HepG2 (cell line): ENCODE results near the gene XPO5. TPM values are rescaled to one million over a fixed set of nuclear protein-coding genes. Genes with fewer than 3 reads are reported as not detected.

Experiments
- FOXK2 ChIP-seq: fragments of 450-650 bp; IDR thresholded peaks from 2 replicates; pipeline ENCODE4 v1.6.1; 2016
- MBNL3 ChIP-seq: fragments of 250-450 bp; sonication (Bioruptor Pico); conservative IDR thresholded peaks from 2 replicates; pipeline ENCODE4 v1.8.0; 2022; ENCODE audit warnings: mild to moderate bottlenecking, inconsistent platforms
- MIER2 ChIP-seq: IDR thresholded peaks from 2 replicates; pipeline ENCODE4 v1.6.1; 2016; ENCODE audit warnings: missing biosample characterization, missing genetic modification reagents
- NFE2L1 ChIP-seq: sonication (generic); formaldehyde crosslinking; IDR thresholded peaks from 2 replicates; pipeline ENCODE4 v1.4.0; 2020; ENCODE audit warnings: missing genetic modification reagents, mild to moderate bottlenecking, borderline replicate concordance
- NFKB2 ChIP-seq: sonication (generic); formaldehyde crosslinking; IDR thresholded peaks from 2 replicates; pipeline ENCODE4 v1.4.0; 2020; ENCODE audit warnings: missing genetic modification reagents, borderline replicate concordance
- POLR2AphosphoS2 ChIP-seq: IDR thresholded peaks from 2 replicates; pipeline ENCODE4 v1.6.1; 2011; ENCODE audit warnings: low read depth, low read length, improper control_type of control experiment
- SCMH1 ChIP-seq: sonication (generic); formaldehyde crosslinking; IDR thresholded peaks from 2 replicates; pipeline ENCODE4 v1.9.0; 2021; ENCODE audit warnings: missing genetic modification reagents, mild to moderate bottlenecking, borderline replicate concordance
- SMYD3 ChIP-seq: sonication (generic); formaldehyde crosslinking; IDR thresholded peaks from 2 replicates; pipeline ENCODE4 v1.8.1; 2023; ENCODE audit warnings: mild to moderate bottlenecking, missing genetic modification reagents
- SRSF4 ChIP-seq: fragments of 200-400 bp; formaldehyde crosslinking; IDR thresholded peaks from one replicate; pipeline ENCODE4 v1.6.1; 2018; ENCODE audit warnings: mild to moderate bottlenecking, low read depth, low read length, moderate library complexity; ENCODE audit not compliant: poor library complexity, severe bottlenecking
- ZC3H4 ChIP-seq: sonication (generic); formaldehyde crosslinking; IDR thresholded peaks from 2 replicates; pipeline ENCODE4 v1.4.0; 2020; ENCODE audit warnings: missing genetic modification reagents, borderline replicate concordance
- ZNF121 ChIP-seq: sonication (generic); formaldehyde crosslinking; IDR thresholded peaks from 2 replicates; pipeline ENCODE4 v1.5.0; 2020; ENCODE audit warnings: mild to moderate bottlenecking, missing genetic modification reagents
- ZNF703 ChIP-seq: sonication (generic); formaldehyde crosslinking; IDR thresholded peaks from 2 replicates; pipeline ENCODE4 v1.5.1; 2020; ENCODE audit warnings: missing genetic modification reagents, mild to moderate bottlenecking, moderate library complexity, borderline replicate concordance
- ZSCAN21 ChIP-seq: sonication (generic); formaldehyde crosslinking; IDR thresholded peaks from 2 replicates; pipeline ENCODE4 v1.8.0; 2022; ENCODE audit warnings: mild to moderate bottlenecking, missing genetic modification reagents, moderate library complexity, borderline replicate concordance
- polyA plus RNA-seq, 8 experiments: library from polyadenylated mRNA; depleted of rRNA in 3 of 8; stranded (reverse) in 7 of 8; unstranded in 1 of 8; fragments of >200 nt; fragmentation: Illumina TruSeq in 4 of 8; extraction: Trizol in 4 of 8; gene quantifications; 2 replicates each; pipeline versions ENCODE4 v1.2.1 to v1.2.3, GENCODE V29; 2011 to 2016; ENCODE audit warnings: low read depth in 4 of 8, missing spikeins in 1 of 8, mixed read lengths in 1 of 8; ENCODE audit not compliant: insufficient read depth in 1 of 8
- total RNA-seq, 5 experiments: library from RNA; depleted of rRNA; stranded (reverse); fragments of >200 nt; fragmentation: Illumina TruSeq; extraction: Trizol; gene quantifications; 2 replicates each; pipeline ENCODE4 v1.2.3, GENCODE V29; 2016; ENCODE audit warnings: low read depth in 1 of 5
- TF ChIP-seq, protein P1 (sequence below): fragments of 450-650 bp; IDR thresholded peaks from 2 replicates; pipeline ENCODE4 v1.6.1; 2017
- TF ChIP-seq, protein P2 (sequence below), 2 experiments: IDR thresholded peaks; 2 replicates each; pipeline ENCODE4 v1.6.1; 2011 to 2012; ENCODE audit warnings: low read length in 2 of 2, borderline replicate concordance in 1 of 2, low read depth in 1 of 2, mild to moderate bottlenecking in 1 of 2, moderate library complexity in 1 of 2
- TF ChIP-seq, protein P3 (sequence below): IDR thresholded peaks from 2 replicates; pipeline ENCODE4 v1.6.1; 2016; ENCODE audit warnings: low read depth, control low read depth
- TF ChIP-seq, protein P4 (sequence below): sonication (generic); formaldehyde crosslinking; IDR thresholded peaks from 2 replicates; pipeline ENCODE4 v1.4.0; 2020; ENCODE audit warnings: missing genetic modification reagents

XPO5 gene
- total and polyA plus RNA-seq, 2 of the 13 experiments (the other 11 are each of a cell fraction or from before 2014, with no cell fraction given), result 52.2 to 68.0 TPM

DNA sequence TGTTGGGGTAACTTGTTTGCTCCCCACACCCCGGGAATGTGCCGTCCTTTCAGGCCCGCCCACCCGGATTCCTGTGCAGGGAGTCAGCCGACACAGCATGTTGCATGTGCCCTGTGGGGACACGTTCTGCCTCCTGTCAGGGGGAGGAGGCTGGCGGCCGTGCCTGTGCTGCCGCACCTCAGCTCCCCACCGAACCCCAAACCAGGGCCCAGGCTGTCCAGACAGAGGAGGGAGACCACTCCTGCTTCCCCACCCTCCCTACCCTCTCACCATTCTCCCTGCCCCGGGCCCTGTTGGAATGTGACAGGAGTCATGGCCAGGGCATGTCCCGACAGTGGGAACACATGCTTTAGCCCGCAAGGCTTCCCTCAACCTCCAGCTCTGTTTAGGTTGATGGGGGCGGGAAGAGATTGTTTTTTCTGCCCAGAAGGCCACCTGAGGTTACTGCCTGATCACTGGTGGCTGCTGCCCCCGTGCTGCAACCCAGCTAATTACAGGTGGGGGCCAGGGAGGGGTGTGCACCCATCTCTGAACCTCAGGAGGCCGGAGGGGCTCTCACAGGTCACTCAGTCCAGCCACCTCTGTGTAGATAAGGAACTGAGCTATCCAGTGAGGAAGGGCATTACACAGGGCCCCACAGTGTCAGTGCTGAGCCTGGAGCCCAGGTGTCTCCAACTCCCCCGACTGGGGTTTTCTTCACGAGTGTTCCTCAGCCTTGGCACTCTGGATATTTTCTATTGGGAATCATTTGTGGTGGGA, 79.3 kb downstream of the XPO5 start (continued):
- TF ChIP-seq SMYD3, result no peak
- TF ChIP-seq, protein P1, sequence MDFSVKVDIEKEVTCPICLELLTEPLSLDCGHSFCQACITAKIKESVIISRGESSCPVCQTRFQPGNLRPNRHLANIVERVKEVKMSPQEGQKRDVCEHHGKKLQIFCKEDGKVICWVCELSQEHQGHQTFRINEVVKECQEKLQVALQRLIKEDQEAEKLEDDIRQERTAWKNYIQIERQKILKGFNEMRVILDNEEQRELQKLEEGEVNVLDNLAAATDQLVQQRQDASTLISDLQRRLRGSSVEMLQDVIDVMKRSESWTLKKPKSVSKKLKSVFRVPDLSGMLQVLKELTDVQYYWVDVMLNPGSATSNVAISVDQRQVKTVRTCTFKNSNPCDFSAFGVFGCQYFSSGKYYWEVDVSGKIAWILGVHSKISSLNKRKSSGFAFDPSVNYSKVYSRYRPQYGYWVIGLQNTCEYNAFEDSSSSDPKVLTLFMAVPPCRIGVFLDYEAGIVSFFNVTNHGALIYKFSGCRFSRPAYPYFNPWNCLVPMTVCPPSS, result no peak
- no peak for TF ChIP-seq ZC3H4 (CRISPR knock-in tag)
- no peak for TF ChIP-seq SRSF4
- TF ChIP-seq MBNL3, result no peak
- no peak for TF ChIP-seq SCMH1 (CRISPR knock-in tag)
- TF ChIP-seq MIER2 (CRISPR knock-in tag), result peak; percentile 27; the same call in 1 of the 2 replicates
- TF ChIP-seq FOXK2, result no peak
- no peak; the same call in 1 of the 2 replicates for TF ChIP-seq NFKB2 (CRISPR knock-in tag)
- TF ChIP-seq, protein P2, sequence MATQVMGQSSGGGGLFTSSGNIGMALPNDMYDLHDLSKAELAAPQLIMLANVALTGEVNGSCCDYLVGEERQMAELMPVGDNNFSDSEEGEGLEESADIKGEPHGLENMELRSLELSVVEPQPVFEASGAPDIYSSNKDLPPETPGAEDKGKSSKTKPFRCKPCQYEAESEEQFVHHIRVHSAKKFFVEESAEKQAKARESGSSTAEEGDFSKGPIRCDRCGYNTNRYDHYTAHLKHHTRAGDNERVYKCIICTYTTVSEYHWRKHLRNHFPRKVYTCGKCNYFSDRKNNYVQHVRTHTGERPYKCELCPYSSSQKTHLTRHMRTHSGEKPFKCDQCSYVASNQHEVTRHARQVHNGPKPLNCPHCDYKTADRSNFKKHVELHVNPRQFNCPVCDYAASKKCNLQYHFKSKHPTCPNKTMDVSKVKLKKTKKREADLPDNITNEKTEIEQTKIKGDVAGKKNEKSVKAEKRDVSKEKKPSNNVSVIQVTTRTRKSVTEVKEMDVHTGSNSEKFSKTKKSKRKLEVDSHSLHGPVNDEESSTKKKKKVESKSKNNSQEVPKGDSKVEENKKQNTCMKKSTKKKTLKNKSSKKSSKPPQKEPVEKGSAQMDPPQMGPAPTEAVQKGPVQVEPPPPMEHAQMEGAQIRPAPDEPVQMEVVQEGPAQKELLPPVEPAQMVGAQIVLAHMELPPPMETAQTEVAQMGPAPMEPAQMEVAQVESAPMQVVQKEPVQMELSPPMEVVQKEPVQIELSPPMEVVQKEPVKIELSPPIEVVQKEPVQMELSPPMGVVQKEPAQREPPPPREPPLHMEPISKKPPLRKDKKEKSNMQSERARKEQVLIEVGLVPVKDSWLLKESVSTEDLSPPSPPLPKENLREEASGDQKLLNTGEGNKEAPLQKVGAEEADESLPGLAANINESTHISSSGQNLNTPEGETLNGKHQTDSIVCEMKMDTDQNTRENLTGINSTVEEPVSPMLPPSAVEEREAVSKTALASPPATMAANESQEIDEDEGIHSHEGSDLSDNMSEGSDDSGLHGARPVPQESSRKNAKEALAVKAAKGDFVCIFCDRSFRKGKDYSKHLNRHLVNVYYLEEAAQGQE (IDR thresholded peaks at IDR 0.05; ENCODE audit: borderline replicate concordance in 1 of 2, low read depth in 1 of 2, low read length in 2 of 2), result no peak
- no peak for TF ChIP-seq ZSCAN21
- TF ChIP-seq, protein P3, sequence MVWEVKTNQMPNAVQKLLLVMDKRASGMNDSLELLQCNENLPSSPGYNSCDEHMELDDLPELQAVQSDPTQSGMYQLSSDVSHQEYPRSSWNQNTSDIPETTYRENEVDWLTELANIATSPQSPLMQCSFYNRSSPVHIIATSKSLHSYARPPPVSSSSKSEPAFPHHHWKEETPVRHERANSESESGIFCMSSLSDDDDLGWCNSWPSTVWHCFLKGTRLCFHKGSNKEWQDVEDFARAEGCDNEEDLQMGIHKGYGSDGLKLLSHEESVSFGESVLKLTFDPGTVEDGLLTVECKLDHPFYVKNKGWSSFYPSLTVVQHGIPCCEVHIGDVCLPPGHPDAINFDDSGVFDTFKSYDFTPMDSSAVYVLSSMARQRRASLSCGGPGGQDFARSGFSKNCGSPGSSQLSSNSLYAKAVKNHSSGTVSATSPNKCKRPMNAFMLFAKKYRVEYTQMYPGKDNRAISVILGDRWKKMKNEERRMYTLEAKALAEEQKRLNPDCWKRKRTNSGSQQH (CRISPR knock-in tag), result peak; percentile 66; the same call in 1 of the 2 replicates
- no peak for TF ChIP-seq ZNF703 (CRISPR knock-in tag)
- TF ChIP-seq NFE2L1, result no peak
- TF ChIP-seq, protein P4, sequence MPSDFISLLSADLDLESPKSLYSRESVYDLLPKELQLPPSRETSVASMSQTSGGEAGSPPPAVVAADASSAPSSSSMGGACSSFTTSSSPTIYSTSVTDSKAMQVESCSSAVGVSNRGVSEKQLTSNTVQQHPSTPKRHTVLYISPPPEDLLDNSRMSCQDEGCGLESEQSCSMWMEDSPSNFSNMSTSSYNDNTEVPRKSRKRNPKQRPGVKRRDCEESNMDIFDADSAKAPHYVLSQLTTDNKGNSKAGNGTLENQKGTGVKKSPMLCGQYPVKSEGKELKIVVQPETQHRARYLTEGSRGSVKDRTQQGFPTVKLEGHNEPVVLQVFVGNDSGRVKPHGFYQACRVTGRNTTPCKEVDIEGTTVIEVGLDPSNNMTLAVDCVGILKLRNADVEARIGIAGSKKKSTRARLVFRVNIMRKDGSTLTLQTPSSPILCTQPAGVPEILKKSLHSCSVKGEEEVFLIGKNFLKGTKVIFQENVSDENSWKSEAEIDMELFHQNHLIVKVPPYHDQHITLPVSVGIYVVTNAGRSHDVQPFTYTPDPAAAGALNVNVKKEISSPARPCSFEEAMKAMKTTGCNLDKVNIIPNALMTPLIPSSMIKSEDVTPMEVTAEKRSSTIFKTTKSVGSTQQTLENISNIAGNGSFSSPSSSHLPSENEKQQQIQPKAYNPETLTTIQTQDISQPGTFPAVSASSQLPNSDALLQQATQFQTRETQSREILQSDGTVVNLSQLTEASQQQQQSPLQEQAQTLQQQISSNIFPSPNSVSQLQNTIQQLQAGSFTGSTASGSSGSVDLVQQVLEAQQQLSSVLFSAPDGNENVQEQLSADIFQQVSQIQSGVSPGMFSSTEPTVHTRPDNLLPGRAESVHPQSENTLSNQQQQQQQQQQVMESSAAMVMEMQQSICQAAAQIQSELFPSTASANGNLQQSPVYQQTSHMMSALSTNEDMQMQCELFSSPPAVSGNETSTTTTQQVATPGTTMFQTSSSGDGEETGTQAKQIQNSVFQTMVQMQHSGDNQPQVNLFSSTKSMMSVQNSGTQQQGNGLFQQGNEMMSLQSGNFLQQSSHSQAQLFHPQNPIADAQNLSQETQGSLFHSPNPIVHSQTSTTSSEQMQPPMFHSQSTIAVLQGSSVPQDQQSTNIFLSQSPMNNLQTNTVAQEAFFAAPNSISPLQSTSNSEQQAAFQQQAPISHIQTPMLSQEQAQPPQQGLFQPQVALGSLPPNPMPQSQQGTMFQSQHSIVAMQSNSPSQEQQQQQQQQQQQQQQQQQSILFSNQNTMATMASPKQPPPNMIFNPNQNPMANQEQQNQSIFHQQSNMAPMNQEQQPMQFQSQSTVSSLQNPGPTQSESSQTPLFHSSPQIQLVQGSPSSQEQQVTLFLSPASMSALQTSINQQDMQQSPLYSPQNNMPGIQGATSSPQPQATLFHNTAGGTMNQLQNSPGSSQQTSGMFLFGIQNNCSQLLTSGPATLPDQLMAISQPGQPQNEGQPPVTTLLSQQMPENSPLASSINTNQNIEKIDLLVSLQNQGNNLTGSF, result no peak
- no peak for TF ChIP-seq ZNF121 (CRISPR knock-in tag)
- no peak for TF ChIP-seq POLR2AphosphoS2
